ENCODE measurements around the gene XRCC1. TPM values are rescaled to one million over a fixed set of nuclear protein-coding genes. Genes with fewer than 3 reads are reported as not detected.

XRCC1 gene
- total and polyA plus RNA-seq, 2 of the 4 experiments (the other 2 are of a cell fraction) = 12.5 to 21.3 TPM

DNA sequence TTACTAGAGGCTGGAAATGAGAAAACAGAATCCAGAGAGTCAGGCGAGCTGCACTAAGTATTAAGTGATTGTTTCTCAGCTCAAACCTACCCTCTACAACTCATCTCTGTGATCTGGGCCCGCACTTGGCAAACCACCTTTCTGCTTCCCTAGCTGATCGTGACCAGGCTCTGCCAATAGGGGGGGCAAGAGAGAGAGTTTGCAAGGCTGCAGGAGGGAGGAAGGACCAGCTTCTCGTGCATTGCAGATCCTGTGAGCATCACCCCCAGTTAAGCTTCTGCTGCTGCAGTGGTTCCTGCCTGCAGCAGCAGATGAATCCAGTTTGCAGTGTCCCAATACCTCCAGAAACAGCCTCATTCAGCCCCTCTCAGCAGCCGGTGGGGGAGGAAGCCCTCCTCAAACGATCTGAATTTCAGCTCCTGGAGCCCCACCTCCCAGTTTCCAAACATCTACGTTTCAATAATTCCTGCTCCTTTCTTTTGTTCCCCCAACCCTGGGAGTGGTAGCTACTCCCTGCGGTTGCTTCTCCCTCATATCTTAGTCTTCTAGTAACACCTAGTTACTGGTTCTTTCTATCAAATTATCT lies 20.0 kb downstream of the XRCC1 start:
- intact Hi-C loops (cut with micrococcal nuclease) = no loop called here
- peaks cover 7 to 15% of the 10 kb centered on the region in 2 experiments for H3K79me1 ChIP-seq (ENCODE audit: low read depth in 1 of 2, low read length in 2 of 2)
- ATAC-seq (ENCODE audit: low read depth) (peak; percentile 91), DNase-seq (peak; percentile 66)
- peaks cover 2% of the 10 kb centered on the region; the same call in 1 of the 2 replicates for H3K4me1 ChIP-seq (ENCODE audit: control insufficient read depth, insufficient read depth, low read length)
- no peak overlapping the region for H4K5ac ChIP-seq (ENCODE audit: low read depth, low read length)
- H4K8ac ChIP-seq (ENCODE audit: low read depth in 2 of 2, low read length in 2 of 2) = no peak overlapping the region
- H3K9me3 ChIP-seq (ENCODE audit: control insufficient read depth, insufficient read depth, low read length) = no peaks in the 10 kb centered on the region
- no peaks in the 10 kb centered on the region for H3K9me1 ChIP-seq (ENCODE audit: insufficient read depth, low read length)
- no peak overlapping the region for H2AFZ ChIP-seq (replicated peaks; ENCODE audit: low read length, poor library complexity)
- H4K91ac ChIP-seq (ENCODE audit: insufficient read depth, low read depth, low read length) = no peak overlapping the region
- H4K20me1 ChIP-seq (ENCODE audit: insufficient read depth, low read length) = no peaks in the 10 kb centered on the region
- H2AK9ac ChIP-seq (replicated peaks; ENCODE audit: low read depth, low read length, poor library complexity) = no peak overlapping the region
- WGBS, 2 experiments (ENCODE audit: extremely low coverage in 2 of 2, insufficient read length in 1 of 2) = no CpG with 5 or more reads among the region's 8 CpGs
- no peaks in the 10 kb centered on the region for H3K27me3 ChIP-seq (ENCODE audit: control insufficient read depth, insufficient read depth, low read length)
- H2BK15ac ChIP-seq (ENCODE audit: low read depth, low read length) = no peak overlapping the region
- TF ChIP-seq CEBPB (IDR thresholded peaks at IDR 0.05; ENCODE audit: low read depth, low read length) (no peak), CTCF (conservative IDR thresholded peaks at IDR 0.05; ENCODE audit: low read depth, low read length) (peak; percentile 73), SMC3 (IDR thresholded peaks at IDR 0.05; ENCODE audit: low read depth, low read length) (peak; percentile 58), RAD21 (IDR thresholded peaks at IDR 0.05; ENCODE audit: low read length) (peak; percentile 72)
- H3K4me3 ChIP-seq (ENCODE audit: insufficient read depth, low read depth, low read length) = no peak overlapping the region
- H2BK20ac ChIP-seq (ENCODE audit: low read depth, low read length) = no peak overlapping the region
- H3K4ac ChIP-seq (ENCODE audit: low read depth, low read length) = no peak overlapping the region
- no peak overlapping the region for H3K14ac ChIP-seq (replicated peaks; ENCODE audit: low read depth, low read length)
- no peak overlapping the region for H3K9ac ChIP-seq (ENCODE audit: low read depth, low read length)
- no peak overlapping the region for H3K56ac ChIP-seq (ENCODE audit: extremely low read depth, insufficient read depth, low read length)
- ChIA-PET CTCF (interaction anchor here (0.8 to 3.4 kb wide), 6 partner anchors 12 to 40 kb away, joined by 3 to 29 read pairs (median 5); partner anchors contain the start of genes IRGQ, PINLYP, XRCC1 and ZNF576), POLR2A (ENCODE audit: unreplicated experiment) (no interaction called here)
- H3K4me2 ChIP-seq (ENCODE audit: low read depth, low read length) = no peak overlapping the region
- no TSS peak for BruUV-seq (replicated peaks)
- H3K18ac ChIP-seq (ENCODE audit: low read depth, low read length) = no peak overlapping the region
- dilution Hi-C loops (cut with HindIII; ENCODE audit: low sequenced_read_pairs, unreplicated experiment) = no loop called here
- peaks cover 30% of the 10 kb centered on the region for H3K36me3 ChIP-seq (ENCODE audit: control insufficient read depth, insufficient read depth, low read length)
- no peak overlapping the region for H2BK120ac ChIP-seq (ENCODE audit: low read depth, low read length)
- no peak overlapping the region for H2AK5ac ChIP-seq (ENCODE audit: low read depth, low read length)
- no peak overlapping the region for H2BK5ac ChIP-seq (ENCODE audit: low read depth, low read length, poor library complexity, severe bottlenecking)
- no peak overlapping the region for H3K27ac ChIP-seq (ENCODE audit: insufficient read depth, low read length)
- in situ Hi-C loops (cut with MboI; ENCODE audit: low sequenced_read_pairs) = no loop called here
- H3K23ac ChIP-seq (ENCODE audit: low read depth, low read length) = no peak overlapping the region
